ENCODE measurements around the gene FAM222B.

The FAM222B gene

DNA sequence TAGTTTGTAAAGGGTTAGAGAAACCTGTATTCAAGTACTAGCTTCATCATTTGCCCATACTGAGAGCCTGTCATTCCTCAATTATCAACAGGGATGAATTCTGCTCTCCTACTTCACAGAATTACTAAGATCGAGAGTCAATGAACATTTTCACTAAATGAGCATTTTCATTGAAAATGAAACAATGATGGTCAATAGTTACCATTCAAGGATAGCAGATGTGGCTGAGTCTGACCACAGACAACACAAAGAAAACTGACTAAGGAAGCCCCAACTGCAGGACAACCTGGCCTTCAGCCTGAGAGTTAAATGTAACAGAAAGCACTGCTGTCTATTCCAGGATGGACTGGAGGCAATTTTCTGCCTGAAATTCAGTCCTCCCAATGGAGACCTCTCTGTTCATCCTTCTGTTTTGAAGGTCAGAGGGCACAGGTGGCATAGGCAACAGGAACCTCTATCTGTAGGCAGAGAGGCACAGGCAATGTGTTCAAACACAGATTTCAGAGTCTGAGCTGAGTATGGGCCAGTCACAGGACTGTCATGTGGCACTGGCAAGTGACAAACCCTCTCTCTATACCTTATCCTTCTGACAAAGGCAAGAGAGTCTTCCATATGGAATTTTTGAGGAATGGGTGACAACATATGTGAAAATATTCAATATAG lies 79.3 kb downstream of the FAM222B start:
- peaks cover 2% of the 10 kb centered on the region for H3K79me2 ChIP-seq (ENCODE audit: control insufficient read depth, insufficient read depth, low read length)
- H3K4me2 ChIP-seq (ENCODE audit: low read length): no peak overlapping the region
- H4K5ac ChIP-seq (ENCODE audit: low read length): no peak overlapping the region
- no peak overlapping the region for H3K9ac ChIP-seq (ENCODE audit: low read length)
- no peak overlapping the region for H3K23ac ChIP-seq (ENCODE audit: low read length)
- no peak overlapping the region for H3K56ac ChIP-seq (ENCODE audit: low read length)
- H3K27me3 ChIP-seq (ENCODE audit: insufficient read depth, low read length, poor library complexity): no peaks in the 10 kb centered on the region
- no peak overlapping the region for H2AK5ac ChIP-seq (ENCODE audit: low read length)
- peaks cover 10% of the 10 kb centered on the region for H3K4me1 ChIP-seq (ENCODE audit: control insufficient read depth, low read depth, low read length)
- WGBS (ENCODE audit: extremely low coverage, insufficient coverage, low lambda C conversion rate): no CpG with 5 or more reads among the region's 1 CpG
- no peak overlapping the region for H3K27ac ChIP-seq (ENCODE audit: low read depth, low read length)
- no peak overlapping the region for H2BK15ac ChIP-seq (replicated peaks; ENCODE audit: low read depth)
- no peak overlapping the region for H2BK5ac ChIP-seq (ENCODE audit: low read length)
- H3K4me3 ChIP-seq (ENCODE audit: low read length): no peak overlapping the region
- no peak overlapping the region for H2BK120ac ChIP-seq (ENCODE audit: low read depth, low read length)
- H3K79me1 ChIP-seq (ENCODE audit: low read length): peaks cover 9% of the 10 kb centered on the region
- no peak for DNase-seq
- peaks cover 2% of the 10 kb centered on the region for H3K36me3 ChIP-seq (ENCODE audit: control insufficient read depth, insufficient read depth, low read length)
- no peak overlapping the region for H3K18ac ChIP-seq (ENCODE audit: low read length)
- no peak overlapping the region for H4K8ac ChIP-seq (ENCODE audit: low read depth, low read length)
- H3K4ac ChIP-seq (ENCODE audit: low read depth, low read length): no peak overlapping the region

DNA sequence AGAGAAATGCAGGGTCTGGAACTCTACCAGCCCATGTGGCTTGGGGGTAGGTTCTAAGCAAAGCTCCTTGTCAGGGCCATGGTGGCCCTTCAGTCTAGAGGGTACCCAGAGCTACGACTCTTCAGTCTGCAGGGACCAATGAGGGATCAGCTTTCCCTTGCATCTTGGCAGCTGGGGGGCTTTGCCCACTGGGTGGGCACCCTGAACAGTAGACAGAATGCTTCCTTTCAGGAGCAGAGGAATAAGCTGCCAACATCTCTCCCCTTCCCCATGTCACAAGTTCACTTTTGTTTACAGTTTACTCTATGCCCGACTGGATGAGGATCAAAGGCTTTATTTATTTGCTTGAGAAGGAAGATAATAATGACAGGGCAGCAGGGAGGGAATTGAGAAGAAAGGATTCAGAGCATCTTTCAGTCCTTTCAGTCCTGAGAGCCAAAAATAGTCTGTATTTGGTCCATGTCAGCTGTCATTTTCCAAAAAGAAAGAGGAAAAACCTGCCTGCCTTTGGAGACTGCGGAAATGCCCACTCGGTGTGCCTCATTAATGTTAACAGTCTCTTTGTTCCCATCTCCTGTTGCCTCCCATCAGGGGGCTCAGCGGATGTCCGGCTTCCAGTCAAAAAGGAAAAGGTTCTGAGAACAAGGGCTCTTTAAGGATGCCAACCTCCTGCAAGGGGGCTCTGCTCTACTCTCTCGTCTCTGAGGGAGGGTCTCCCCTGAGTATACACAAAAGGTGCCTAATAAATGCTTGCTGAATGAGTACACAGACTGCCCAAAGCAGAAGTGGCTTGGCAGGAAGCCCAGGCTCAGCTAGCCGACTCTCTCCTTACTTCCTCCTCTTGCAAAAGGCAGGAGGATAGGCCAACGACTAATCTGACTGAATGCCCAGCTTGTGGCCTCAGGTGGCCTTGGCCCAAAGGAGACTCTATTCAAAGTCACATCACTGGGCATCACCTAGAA lies 81.7 kb downstream of the FAM222B start:
- H3K18ac ChIP-seq (ENCODE audit: low read length): peak overlapping the region; percentile 33
- peak; percentile 82 for DNase-seq
- peak overlapping the region; percentile 82 for H3K27ac ChIP-seq (ENCODE audit: low read depth, low read length)
- H3K4ac ChIP-seq (ENCODE audit: low read depth, low read length): peak overlapping the region; percentile 44
- H3K27me3 ChIP-seq (ENCODE audit: insufficient read depth, low read length, poor library complexity): no peaks in the 10 kb centered on the region
- no CpG with 5 or more reads among the region's 9 CpGs for WGBS (ENCODE audit: extremely low coverage, insufficient coverage, low lambda C conversion rate)
- H3K79me1 ChIP-seq (ENCODE audit: low read length): peaks cover 8% of the 10 kb centered on the region
- H3K79me2 ChIP-seq (ENCODE audit: control insufficient read depth, insufficient read depth, low read length): peaks cover 2% of the 10 kb centered on the region
- H3K4me1 ChIP-seq (ENCODE audit: control insufficient read depth, low read depth, low read length): peaks cover 10% of the 10 kb centered on the region
- no peak overlapping the region for H2AK5ac ChIP-seq (ENCODE audit: low read length)
- peak overlapping the region; percentile 8 for H3K9ac ChIP-seq (ENCODE audit: low read length)
- H3K4me2 ChIP-seq (ENCODE audit: low read length): no peak overlapping the region
- peak overlapping the region; percentile 64 for H3K56ac ChIP-seq (ENCODE audit: low read length)
- peak overlapping the region; percentile 44 for H2BK5ac ChIP-seq (ENCODE audit: low read length)
- no peak overlapping the region for H3K4me3 ChIP-seq (ENCODE audit: low read length)
- H4K8ac ChIP-seq (ENCODE audit: low read depth, low read length): no peak overlapping the region
- H4K5ac ChIP-seq (ENCODE audit: low read length): no peak overlapping the region
- no peak overlapping the region for H2BK120ac ChIP-seq (ENCODE audit: low read depth, low read length)
- peaks cover 2% of the 10 kb centered on the region for H3K36me3 ChIP-seq (ENCODE audit: control insufficient read depth, insufficient read depth, low read length)
- H3K23ac ChIP-seq (ENCODE audit: low read length): no peak overlapping the region
- no peak overlapping the region for H2BK15ac ChIP-seq (replicated peaks; ENCODE audit: low read depth)

DNA sequence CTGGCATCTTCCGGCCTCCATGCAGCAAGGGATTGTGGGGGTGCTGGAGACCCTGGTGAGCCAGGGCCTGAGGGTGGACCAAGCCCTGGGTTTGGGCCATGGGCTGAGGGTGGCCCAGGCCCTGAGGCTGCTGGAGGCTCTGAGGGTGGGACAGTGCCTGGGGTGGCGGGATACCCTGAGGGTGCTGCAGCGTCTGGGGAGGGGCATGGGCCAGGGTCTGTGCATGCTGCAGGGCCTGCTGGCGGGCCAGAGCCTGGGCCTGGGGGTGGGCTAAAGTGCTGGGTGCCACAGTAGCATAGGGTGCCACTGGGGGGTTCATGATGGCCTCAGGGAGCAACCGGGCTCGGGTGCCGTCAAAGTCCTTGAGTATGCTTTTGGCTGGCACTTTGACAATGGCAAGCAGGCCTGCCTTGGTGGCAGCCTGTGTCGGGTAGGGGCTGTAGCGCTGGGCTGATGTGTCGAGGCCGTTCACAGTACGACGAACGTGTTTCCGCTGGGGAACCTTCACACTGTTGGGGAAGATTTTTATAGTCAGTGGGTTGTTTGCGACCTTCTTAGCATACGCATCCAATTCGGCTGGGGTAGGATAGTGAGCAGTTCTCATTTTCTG lies 83.2 kb downstream of the FAM222B start:
- Histone ChIP-seq H3K9ac (ENCODE audit: low read length) (no peak overlapping the region), H3K23ac (ENCODE audit: low read length) (no peak overlapping the region), H2BK15ac (replicated peaks; ENCODE audit: low read depth) (no peak overlapping the region), H2BK120ac (ENCODE audit: low read depth, low read length) (no peak overlapping the region), H2AK5ac (ENCODE audit: low read length) (no peak overlapping the region), H3K18ac (ENCODE audit: low read length) (no peak overlapping the region), H3K4ac (ENCODE audit: low read depth, low read length) (no peak overlapping the region), H3K4me2 (ENCODE audit: low read length) (no peak overlapping the region), H3K4me3 (ENCODE audit: low read length) (no peak overlapping the region), H3K56ac (ENCODE audit: low read length) (no peak overlapping the region), H4K8ac (ENCODE audit: low read depth, low read length) (no peak overlapping the region), H3K27ac (ENCODE audit: low read depth, low read length) (no peak overlapping the region), H4K5ac (ENCODE audit: low read length) (no peak overlapping the region), H3K27me3 (ENCODE audit: insufficient read depth, low read length, poor library complexity) (no peaks in the 10 kb centered on the region), H3K4me1 (ENCODE audit: control insufficient read depth, low read depth, low read length) (peaks cover 10% of the 10 kb centered on the region), H3K36me3 (ENCODE audit: control insufficient read depth, insufficient read depth, low read length) (peaks cover 2% of the 10 kb centered on the region), H3K79me1 (ENCODE audit: low read length) (peaks cover 8% of the 10 kb centered on the region), H3K79me2 (ENCODE audit: control insufficient read depth, insufficient read depth, low read length) (peaks cover 2% of the 10 kb centered on the region), H2BK5ac (ENCODE audit: low read length) (no peak overlapping the region)
- no CpG with 5 or more reads among the region's 18 CpGs for WGBS (ENCODE audit: extremely low coverage, insufficient coverage, low lambda C conversion rate)
- DNase-seq: no peak

DNA sequence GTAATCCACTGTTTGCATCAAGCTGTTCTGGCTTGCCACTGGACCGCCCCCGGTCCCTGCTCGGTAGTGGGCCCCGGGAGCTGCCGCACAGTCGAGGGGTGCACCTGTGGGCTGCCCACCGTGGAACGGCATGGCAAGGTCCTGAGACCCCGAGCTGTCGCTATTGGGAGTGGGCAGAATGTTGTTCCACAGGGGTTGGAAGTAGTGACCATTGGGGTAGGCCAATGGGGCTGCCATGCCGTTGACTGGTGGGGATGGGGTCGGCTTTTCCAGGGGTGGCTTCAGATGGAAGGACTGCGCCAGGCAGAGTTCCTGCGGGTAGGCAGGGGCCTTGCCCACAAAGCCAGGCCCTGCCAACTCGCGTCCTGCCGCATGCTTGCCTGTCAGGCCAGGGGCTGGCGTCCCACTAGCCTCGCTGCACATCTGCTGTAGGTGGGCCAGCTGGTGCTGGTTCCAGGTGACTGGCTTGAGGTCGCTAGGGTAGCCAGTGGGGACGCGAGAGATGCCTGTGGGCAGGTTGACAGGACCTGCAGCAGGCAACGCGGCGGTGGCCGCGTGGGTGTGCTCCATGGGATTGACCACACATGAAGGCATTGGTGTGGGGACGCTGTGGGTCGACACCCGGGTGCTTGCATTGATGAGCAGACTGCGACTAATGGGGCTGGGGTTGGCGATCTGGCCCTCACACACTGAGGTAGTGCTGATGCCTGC lies 84.0 kb downstream of the FAM222B start:
- H3K4me2 ChIP-seq (ENCODE audit: low read length): no peak overlapping the region
- H2BK5ac ChIP-seq (ENCODE audit: low read length): no peak overlapping the region
- H3K4me1 ChIP-seq (ENCODE audit: control insufficient read depth, low read depth, low read length): peaks cover 10% of the 10 kb centered on the region
- H4K8ac ChIP-seq (ENCODE audit: low read depth, low read length): no peak overlapping the region
- H3K4ac ChIP-seq (ENCODE audit: low read depth, low read length): no peak overlapping the region
- H3K18ac ChIP-seq (ENCODE audit: low read length): no peak overlapping the region
- H3K56ac ChIP-seq (ENCODE audit: low read length): no peak overlapping the region
- H3K23ac ChIP-seq (ENCODE audit: low read length): no peak overlapping the region
- H2AK5ac ChIP-seq (ENCODE audit: low read length): no peak overlapping the region
- no peak overlapping the region for H3K4me3 ChIP-seq (ENCODE audit: low read length)
- no CpG with 5 or more reads among the region's 32 CpGs for WGBS (ENCODE audit: extremely low coverage, insufficient coverage, low lambda C conversion rate)
- H3K79me2 ChIP-seq (ENCODE audit: control insufficient read depth, insufficient read depth, low read length): peaks cover 1% of the 10 kb centered on the region
- H2BK120ac ChIP-seq (ENCODE audit: low read depth, low read length): no peak overlapping the region
- no peak overlapping the region for H3K27ac ChIP-seq (ENCODE audit: low read depth, low read length)
- no peaks in the 10 kb centered on the region for H3K27me3 ChIP-seq (ENCODE audit: insufficient read depth, low read length, poor library complexity)
- H3K36me3 ChIP-seq (ENCODE audit: control insufficient read depth, insufficient read depth, low read length): peaks cover 2% of the 10 kb centered on the region
- H3K79me1 ChIP-seq (ENCODE audit: low read length): peaks cover 7% of the 10 kb centered on the region
- H3K9ac ChIP-seq (ENCODE audit: low read length): no peak overlapping the region
- no peak overlapping the region for H4K5ac ChIP-seq (ENCODE audit: low read length)
- no peak for DNase-seq
- H2BK15ac ChIP-seq (replicated peaks; ENCODE audit: low read depth): no peak overlapping the region

DNA sequence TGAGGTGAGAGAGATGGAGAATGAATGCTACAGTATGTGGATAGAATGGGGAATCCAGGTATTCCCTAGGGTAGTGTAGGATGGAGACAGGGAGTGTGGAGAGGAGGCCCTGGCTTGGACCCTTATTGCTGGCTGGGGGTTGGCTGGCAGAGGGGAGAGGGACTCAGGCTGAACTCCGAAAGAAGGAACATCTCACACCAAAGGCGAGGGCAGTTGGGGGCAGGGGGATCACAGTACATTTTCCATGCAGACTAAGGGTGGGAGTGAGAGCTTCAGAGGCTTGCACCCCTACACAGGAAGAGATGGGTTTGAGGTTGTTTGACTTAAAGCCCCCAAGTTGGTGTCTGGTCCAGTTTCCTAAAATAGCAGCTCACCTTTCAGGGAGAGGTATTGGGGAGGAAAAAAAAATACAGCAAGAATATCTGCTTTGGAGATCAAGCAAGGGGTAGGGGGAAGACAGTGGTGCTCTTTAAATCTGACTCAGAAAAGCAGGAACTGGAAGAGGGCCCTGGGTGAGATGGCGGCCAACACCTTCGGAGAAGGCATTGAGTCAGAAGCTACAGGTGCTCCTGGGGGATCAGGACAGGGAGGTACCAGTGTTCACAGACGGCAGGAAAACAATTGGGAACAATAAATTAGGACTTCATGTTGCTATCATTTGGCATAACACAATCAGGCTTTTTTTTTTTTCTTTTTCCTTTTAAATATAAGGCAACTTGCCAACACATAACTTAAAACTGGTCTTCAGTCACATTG lies 86.4 kb downstream of the FAM222B start:
- no peaks in the 10 kb centered on the region for H3K27me3 ChIP-seq (ENCODE audit: insufficient read depth, low read length, poor library complexity)
- no peak overlapping the region for H3K9ac ChIP-seq (ENCODE audit: low read length)
- DNase-seq: no peak

More for the DNA sequence above, 86.4 kb downstream of the FAM222B start:
- no CpG with 5 or more reads among the region's 5 CpGs for WGBS (ENCODE audit: extremely low coverage, insufficient coverage, low lambda C conversion rate)
- H3K4me2 ChIP-seq (ENCODE audit: low read length): no peak overlapping the region
- H3K79me1 ChIP-seq (ENCODE audit: low read length): peaks cover 4% of the 10 kb centered on the region
- no peak overlapping the region for H2BK120ac ChIP-seq (ENCODE audit: low read depth, low read length)
- no peaks in the 10 kb centered on the region for H3K79me2 ChIP-seq (ENCODE audit: control insufficient read depth, insufficient read depth, low read length)
- H3K23ac ChIP-seq (ENCODE audit: low read length): no peak overlapping the region
- no peak overlapping the region for H2BK5ac ChIP-seq (ENCODE audit: low read length)
- no peak overlapping the region for H3K4me3 ChIP-seq (ENCODE audit: low read length)
- no peak overlapping the region for H3K56ac ChIP-seq (ENCODE audit: low read length)
- H3K18ac ChIP-seq (ENCODE audit: low read length): no peak overlapping the region
- H2BK15ac ChIP-seq (replicated peaks; ENCODE audit: low read depth): no peak overlapping the region
- H2AK5ac ChIP-seq (ENCODE audit: low read length): no peak overlapping the region
- no peak overlapping the region for H4K8ac ChIP-seq (ENCODE audit: low read depth, low read length)
- H3K27ac ChIP-seq (ENCODE audit: low read depth, low read length): no peak overlapping the region
- no peak overlapping the region for H3K4ac ChIP-seq (ENCODE audit: low read depth, low read length)
- H3K4me1 ChIP-seq (ENCODE audit: control insufficient read depth, low read depth, low read length): peaks cover 3% of the 10 kb centered on the region
- H4K5ac ChIP-seq (ENCODE audit: low read length): no peak overlapping the region
- H3K36me3 ChIP-seq (ENCODE audit: control insufficient read depth, insufficient read depth, low read length): peaks cover 7% of the 10 kb centered on the region
